Metanephros (tissue), 1 donor: ENCODE data around the gene GLIPR1L2. TPM values are rescaled to one million over a fixed set of nuclear protein-coding genes. Genes with fewer than 3 reads are reported as not detected.

Experiments
- total RNA-seq: library from RNA; depleted of rRNA; stranded (reverse); fragments of >200 nt; gene quantifications from one replicate; pipeline ENCODE4 v1.2.3, GENCODE V29; 2014

GLIPR1L2 gene
- total RNA-seq: 3.4 TPM

GRCh38 chr12:75390899-75391538 is at the start of gene GLIPR1L2:
Gene GLIPR1L2, plus strand, starts transcription at chr12:75391089. Its CDS starts 28 bp downstream, at chr12:75391117.

DNA sequence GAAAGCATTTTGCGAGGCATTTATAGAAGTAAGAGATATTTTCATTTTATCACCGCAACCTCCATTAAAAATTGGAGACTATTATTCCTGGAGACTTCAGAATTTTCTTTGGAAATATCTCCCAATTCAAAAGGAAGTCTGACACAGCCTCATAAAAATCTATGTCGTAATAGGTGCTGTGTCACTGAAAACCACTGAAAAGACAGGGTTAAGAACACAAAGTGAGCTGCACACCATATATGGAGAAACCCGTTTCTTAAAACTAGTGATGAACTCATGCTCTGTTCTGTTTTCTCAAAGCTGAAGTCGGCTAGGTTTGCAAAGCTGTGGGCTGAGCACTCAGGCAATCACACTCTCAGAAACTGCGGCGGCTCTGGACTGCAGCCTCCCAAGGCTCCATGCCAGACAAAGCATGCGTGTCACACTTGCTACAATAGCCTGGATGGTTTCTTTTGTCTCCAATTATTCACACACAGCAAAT is 89.6 kb downstream of the GLIPR1L2 start, which contains the start of gene GLIPR1:
Gene GLIPR1, plus strand, starts transcription at position 287 of the 481 bp plus-strand sequence. Its CDS starts 126 bp downstream, at position 413.

Other genes starting within 250 kb of the GLIPR1L2 start
- 2.2 TPM for gene KCNC2, start 181.2 kb upstream of the GLIPR1L2 start, total RNA-seq
- gene CAPS2, start 60.8 kb upstream of the GLIPR1L2 start, total RNA-seq: 11.9 TPM
- not detected for gene GLIPR1L1, start 56.4 kb upstream of the GLIPR1L2 start, total RNA-seq
- 12.8 TPM for gene GLIPR1, start 89.7 kb downstream of the GLIPR1L2 start, total RNA-seq
- gene KRR1, start 120.5 kb downstream of the GLIPR1L2 start, total RNA-seq: 62.0 TPM